Muscle layer of colon (tissue), 2 donors: ENCODE results near the gene SYP.

Experiments used
- H3K27ac ChIP-seq: one replicate; pipeline ENCODE4 v1.7.0; 2013; ENCODE audit warnings: low read depth, mild to moderate bottlenecking, low read length, moderate library complexity
- H3K27me3 ChIP-seq, 2 donors: one replicate each; pipeline ENCODE4 v1.7.0; 2013; ENCODE audit warnings: low read length in 2 of 2, mild to moderate bottlenecking in 2 of 2; ENCODE audit not compliant: insufficient read depth in 2 of 2, control insufficient read depth in 1 of 2
- H3K36me3 ChIP-seq: one replicate; pipeline ENCODE4 v1.7.0; 2013; ENCODE audit warnings: mild to moderate bottlenecking, low read length; ENCODE audit not compliant: insufficient read depth
- H3K4me1 ChIP-seq: one replicate; pipeline ENCODE4 v1.7.0; 2013; ENCODE audit warnings: mild to moderate bottlenecking, low read length; ENCODE audit not compliant: insufficient read depth
- H3K4me3 ChIP-seq, 2 donors: one replicate each; pipeline ENCODE4 v1.7.0; 2013; ENCODE audit warnings: low read length in 2 of 2, low read depth in 1 of 2, mild to moderate bottlenecking in 1 of 2, moderate library complexity in 1 of 2
- H3K9ac ChIP-seq: one replicate; pipeline ENCODE4 v1.7.0; 2013; ENCODE audit warnings: low read length
- H3K9me3 ChIP-seq: one replicate; pipeline ENCODE4 v1.7.0; 2013; ENCODE audit warnings: mild to moderate bottlenecking, low read length
- donor health status: abdominal sarcoma.
- donor health status: Adenocarcinoma of cecum.

SYP gene

DNA sequence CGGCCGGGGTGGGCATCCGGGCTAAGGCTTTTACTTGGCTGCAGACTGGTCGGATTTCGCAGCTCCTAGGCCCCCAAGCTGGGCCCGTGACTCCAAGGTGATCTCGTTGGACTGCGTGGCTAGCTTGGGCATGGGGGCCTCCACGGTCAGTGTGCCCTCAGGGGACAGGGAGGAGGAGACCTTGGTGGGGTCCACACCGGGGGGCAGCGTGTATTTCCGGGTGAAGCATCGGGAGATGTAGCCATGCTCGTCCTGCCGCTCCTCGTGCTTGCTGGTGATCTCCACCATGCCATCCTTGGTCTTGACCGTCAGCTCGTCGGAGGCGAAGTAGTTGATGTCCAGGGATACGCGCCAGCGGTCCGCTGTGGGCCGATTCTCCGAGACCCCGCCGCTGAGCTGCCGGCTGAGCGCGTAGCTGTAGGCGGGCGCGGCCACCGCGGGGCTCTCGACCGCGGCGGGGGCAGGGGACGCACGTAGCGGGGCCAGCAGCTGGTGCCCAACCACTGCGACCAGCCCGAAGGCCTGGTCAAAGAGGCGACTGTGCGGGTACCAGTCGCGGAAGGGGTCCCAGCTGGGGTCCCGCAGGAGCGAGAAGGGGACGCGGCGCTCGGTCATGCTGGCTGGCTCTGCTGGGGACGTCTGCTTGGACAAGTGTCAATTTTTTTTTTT is 34.0 kb upstream of the SYP start:
- Histone ChIP-seq H3K27ac (no peak overlapping the region), H3K27me3 (peaks cover 0 to 12% of the 10 kb centered on the region in 2 donors), H3K4me1 (peaks cover 3% of the 10 kb centered on the region), H3K36me3 (no peaks in the 10 kb centered on the region), H3K4me3 (no peak overlapping the region), H3K9ac (no peak overlapping the region), H3K9me3 (no peaks in the 10 kb centered on the region)

DNA sequence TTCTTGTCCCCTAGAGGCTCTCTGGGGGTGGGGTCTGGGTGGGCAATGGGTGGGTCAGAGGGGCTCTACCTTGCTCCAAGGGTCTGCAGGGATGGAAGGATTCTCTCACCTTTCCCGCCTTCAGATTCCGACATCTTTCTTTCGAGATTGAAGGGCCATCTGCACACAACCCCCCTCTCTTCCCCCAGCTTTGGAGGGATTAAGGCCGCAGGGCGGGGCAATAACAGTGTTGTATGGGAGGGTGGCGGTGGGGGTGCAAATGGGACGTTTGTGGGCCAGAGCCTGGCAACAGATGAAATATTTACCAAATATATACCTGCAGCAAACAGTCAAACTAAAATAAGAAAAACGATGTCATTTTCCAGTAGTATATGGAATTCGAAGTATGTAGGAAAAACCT is 33.2 kb upstream of the SYP start, which contains the start of gene CACNA1F:
TSS of gene CACNA1F (minus strand) at position 165 of the 400 bp plus-strand sequence. CDS start at position 134, 31 bp downstream.
- H3K36me3 ChIP-seq, result no peaks in the 10 kb centered on the region
- no peaks in the 10 kb centered on the region for H3K9me3 ChIP-seq
- peaks cover 0 to 12% of the 10 kb centered on the region in 2 donors for H3K27me3 ChIP-seq
- H3K4me1 ChIP-seq, result peaks cover 3% of the 10 kb centered on the region
- H3K9ac ChIP-seq, result no peak within 1 kb of the TSS
- H3K4me3 ChIP-seq, result no peak within 1 kb of the TSS
- no peak within 1 kb of the TSS for H3K27ac ChIP-seq

DNA sequence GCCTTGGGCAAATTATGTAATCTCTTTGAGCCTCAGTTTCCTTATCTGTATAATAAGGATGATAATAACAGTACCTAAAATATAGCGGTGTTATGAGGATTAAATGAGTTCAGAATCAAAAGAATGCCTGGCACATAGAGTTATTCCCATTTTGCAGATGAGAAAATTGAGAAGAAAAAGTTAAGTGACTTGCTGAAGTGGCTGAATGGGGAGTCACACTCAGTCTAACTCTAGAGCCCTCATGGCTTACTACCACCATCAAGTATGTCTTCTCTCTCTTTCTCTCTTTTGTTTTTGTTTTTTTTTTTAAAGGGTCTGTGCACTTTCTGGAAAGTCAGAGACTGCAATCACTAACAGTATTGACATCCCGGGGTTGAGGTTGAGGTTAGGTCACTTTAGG is 32.5 kb upstream of the SYP start:
- no peak overlapping the region for H3K4me3 ChIP-seq
- peaks cover 0 to 12% of the 10 kb centered on the region in 2 donors for H3K27me3 ChIP-seq
- no peaks in the 10 kb centered on the region for H3K9me3 ChIP-seq
- no peaks in the 10 kb centered on the region for H3K36me3 ChIP-seq
- H3K9ac ChIP-seq, result no peak overlapping the region
- no peak overlapping the region for H3K27ac ChIP-seq
- H3K4me1 ChIP-seq, result peaks cover 3% of the 10 kb centered on the region

DNA sequence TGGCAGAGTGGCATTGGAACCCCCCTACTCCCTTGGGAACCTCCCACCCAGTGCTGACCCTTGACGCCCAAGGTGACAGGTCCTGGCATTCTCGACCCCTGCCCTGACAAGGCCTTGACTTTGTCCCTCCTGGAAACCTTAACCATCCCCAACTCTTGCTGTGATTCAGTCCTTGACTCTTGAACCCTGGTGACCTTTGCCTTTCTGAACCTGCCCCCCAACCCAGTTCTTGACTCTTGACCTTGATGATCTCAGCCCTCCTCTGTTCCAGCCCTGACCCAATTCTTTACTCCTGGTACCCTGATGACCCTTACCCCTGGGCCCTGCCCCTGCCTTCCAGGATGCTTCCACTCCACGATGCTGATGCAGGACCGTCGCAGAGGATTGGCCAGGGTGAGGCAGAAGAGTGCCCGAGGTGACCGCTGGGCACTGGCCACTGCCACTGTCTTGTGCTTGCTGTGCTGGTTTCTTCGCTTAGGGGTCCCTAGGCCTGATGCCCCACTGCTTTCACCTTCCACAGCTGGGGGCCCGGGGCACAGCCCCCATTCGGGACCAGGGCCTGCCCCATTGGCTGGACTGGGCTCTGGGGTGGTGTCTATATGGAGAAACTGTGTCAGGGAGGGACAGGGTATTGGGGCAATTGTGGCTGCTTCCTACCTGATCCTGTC is 31.5 kb upstream of the SYP start:
- Histone ChIP-seq H3K27ac (no peak overlapping the region), H3K9ac (no peak overlapping the region), H3K4me1 (peaks cover 3% of the 10 kb centered on the region), H3K4me3 (no peak overlapping the region), H3K27me3 (peaks cover 0 to 18% of the 10 kb centered on the region in 2 donors), H3K36me3 (no peaks in the 10 kb centered on the region), H3K9me3 (no peaks in the 10 kb centered on the region)

DNA sequence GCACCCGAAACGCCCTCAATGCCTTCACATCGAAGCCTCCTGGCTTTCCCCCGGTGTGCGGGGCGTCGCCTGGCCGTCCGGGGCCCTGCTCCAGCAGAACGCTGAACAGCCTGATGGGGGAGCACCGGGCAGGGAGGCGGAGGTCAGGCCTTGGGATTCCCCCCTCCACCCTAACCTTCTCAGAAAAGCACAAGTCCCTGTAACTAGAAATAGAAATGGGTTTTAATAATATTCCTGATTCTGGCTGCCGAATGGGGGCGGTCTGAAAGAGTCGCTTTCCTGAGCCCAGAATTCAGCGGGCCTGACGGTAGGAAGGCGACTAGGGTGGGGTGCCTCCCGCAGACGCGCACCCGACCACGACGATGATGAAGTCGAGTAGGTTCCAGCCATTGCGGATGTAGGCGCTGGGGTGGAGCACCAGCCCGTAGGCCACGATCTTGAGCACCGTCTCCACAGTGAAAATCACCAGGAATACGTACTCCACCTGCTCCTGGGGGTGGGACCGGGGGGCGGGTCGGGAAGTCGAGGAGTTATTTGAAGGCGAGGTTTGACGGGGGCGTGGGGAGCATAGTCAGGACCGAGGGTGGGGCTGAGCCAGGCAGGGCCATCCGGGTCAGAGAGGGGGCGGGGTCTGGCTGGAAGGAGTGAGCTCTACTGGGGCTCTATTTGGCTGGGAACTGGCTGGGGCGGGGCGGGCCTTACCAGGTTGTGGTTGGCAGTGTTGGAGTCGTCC is 30.7 kb upstream of the SYP start:
- Histone ChIP-seq H3K27ac (no peak overlapping the region), H3K4me1 (no peaks in the 10 kb centered on the region), H3K27me3 (peaks cover 0 to 22% of the 10 kb centered on the region in 2 donors), H3K4me3 (no peak overlapping the region), H3K9me3 (no peaks in the 10 kb centered on the region), H3K36me3 (no peaks in the 10 kb centered on the region), H3K9ac (no peak overlapping the region)

DNA sequence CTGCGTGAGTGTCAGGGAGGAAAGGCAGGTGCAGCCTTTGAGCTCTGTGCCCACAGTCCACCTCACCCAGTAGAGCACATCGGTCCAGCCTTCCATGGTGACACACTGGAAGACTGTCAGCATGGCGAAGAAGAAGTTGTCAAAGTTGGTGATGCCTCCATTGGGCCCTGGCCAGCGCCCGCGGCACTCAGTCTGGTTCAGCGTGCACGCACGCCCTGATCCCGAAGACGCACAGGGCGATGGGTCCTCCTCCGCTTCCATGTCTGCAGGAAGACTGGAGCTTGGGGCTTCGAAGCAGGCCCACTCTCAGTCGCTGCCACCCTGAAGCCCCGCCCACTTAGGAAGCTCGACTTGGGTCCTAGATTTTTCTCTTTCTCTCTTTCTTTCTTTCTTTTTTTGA is 28.2 kb upstream of the SYP start:
- no peaks in the 10 kb centered on the region for H3K36me3 ChIP-seq
- no peaks in the 10 kb centered on the region for H3K4me1 ChIP-seq
- H3K4me3 ChIP-seq, result no peak overlapping the region
- H3K9ac ChIP-seq, result no peak overlapping the region
- peaks cover 0 to 17% of the 10 kb centered on the region in 2 donors for H3K27me3 ChIP-seq
- H3K9me3 ChIP-seq, result no peaks in the 10 kb centered on the region
- no peak overlapping the region for H3K27ac ChIP-seq

DNA sequence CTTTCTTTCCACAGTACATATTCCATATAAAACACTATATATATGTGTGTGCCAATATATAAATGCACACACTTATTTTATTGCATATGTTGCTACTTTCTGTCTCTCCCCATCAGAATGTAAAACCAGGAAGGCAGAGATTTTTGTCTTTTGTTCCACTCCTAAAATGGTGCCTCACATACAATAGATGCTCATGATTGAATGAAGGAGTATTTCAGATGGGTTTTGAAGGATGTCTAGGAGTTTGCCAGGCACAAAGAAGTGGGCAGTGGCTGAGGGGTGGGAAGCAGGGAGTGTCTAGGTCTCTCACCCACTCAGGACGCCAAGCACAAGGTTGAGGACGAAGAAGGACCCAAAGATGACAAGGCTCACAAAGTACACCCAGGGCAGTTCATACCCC is 27.7 kb upstream of the SYP start:
- Histone ChIP-seq H3K4me1 (no peaks in the 10 kb centered on the region), H3K9ac (no peak overlapping the region), H3K27me3 (peaks cover 0 to 17% of the 10 kb centered on the region in 2 donors), H3K4me3 (no peak overlapping the region), H3K9me3 (no peaks in the 10 kb centered on the region), H3K27ac (no peak overlapping the region), H3K36me3 (no peaks in the 10 kb centered on the region)

DNA sequence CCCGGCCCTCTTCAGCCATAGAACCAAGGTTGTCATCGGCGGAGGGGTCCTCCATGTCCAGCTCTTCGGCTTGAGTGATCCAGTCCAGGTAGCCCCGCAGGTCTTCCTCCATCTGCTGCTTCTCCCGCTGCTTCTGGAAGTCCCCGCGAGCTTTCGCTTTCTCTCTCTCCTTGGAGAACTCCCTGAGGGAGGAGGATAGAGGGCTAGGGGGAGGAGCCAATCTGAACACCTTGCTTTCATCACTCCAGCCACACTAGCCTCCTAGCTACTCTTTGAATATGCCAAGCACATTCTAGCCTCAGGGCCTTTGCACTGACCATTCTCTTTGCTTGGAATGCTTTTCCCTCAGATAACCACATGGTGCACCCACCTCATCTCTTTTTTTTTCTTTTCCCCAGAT is 27.0 kb upstream of the SYP start:
- Histone ChIP-seq H3K27ac (no peak overlapping the region), H3K9me3 (no peaks in the 10 kb centered on the region), H3K36me3 (no peaks in the 10 kb centered on the region), H3K9ac (no peak overlapping the region), H3K4me1 (no peaks in the 10 kb centered on the region), H3K4me3 (no peak overlapping the region), H3K27me3 (peaks cover 0 to 17% of the 10 kb centered on the region in 2 donors)

DNA sequence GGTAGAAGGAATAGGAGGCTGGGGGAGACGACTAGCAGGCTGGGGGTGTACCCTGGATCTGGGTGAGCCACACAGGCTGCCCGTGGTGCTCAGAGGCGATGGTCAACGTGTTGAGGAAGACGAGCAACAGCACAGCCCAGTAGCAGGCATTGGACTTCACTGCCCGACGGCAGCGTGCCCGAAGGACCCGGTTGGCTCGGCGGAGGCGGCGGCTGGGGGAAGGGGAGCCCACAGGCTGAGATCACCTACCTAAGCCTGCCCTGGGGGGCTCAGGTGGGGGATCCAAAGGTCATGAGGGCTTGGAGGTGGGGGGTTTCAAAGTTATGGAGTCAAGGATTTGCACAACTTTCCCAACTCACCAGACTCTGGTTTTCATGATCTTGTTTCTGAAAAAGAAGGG is 25.9 kb upstream of the SYP start:
- H3K9me3 ChIP-seq, result no peaks in the 10 kb centered on the region
- H3K4me3 ChIP-seq, result no peak overlapping the region
- no peak overlapping the region for H3K9ac ChIP-seq
- no peak overlapping the region for H3K27ac ChIP-seq
- no peaks in the 10 kb centered on the region for H3K4me1 ChIP-seq
- H3K27me3 ChIP-seq, result peaks cover 0 to 10% of the 10 kb centered on the region in 2 donors
- H3K36me3 ChIP-seq, result no peaks in the 10 kb centered on the region

DNA sequence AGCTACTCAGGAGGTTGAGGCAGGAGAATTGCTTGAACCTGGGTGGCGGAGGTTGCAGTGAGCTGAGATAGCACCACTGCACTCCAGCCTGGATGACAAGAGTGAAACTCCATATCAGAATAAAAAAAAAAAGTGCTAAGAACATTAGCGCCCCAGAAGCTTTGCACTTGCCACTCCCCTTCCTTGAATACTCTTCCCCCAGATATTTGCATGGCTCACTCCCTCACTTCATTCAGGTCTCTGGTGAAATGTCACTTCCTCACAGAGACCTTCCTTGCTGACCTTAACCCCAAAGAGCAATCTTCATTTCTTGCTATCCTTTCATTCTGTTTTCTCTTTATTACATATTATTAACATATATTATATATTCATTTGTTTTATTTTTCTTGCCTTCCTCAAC is 21.9 kb upstream of the SYP start:
- H3K27me3 ChIP-seq, result peaks cover 0 to 9% of the 10 kb centered on the region in 2 donors
- no peak overlapping the region for H3K4me3 ChIP-seq
- no peaks in the 10 kb centered on the region for H3K36me3 ChIP-seq
- H3K27ac ChIP-seq, result no peak overlapping the region
- no peak overlapping the region for H3K9ac ChIP-seq
- no peaks in the 10 kb centered on the region for H3K9me3 ChIP-seq
- no peaks in the 10 kb centered on the region for H3K4me1 ChIP-seq

DNA sequence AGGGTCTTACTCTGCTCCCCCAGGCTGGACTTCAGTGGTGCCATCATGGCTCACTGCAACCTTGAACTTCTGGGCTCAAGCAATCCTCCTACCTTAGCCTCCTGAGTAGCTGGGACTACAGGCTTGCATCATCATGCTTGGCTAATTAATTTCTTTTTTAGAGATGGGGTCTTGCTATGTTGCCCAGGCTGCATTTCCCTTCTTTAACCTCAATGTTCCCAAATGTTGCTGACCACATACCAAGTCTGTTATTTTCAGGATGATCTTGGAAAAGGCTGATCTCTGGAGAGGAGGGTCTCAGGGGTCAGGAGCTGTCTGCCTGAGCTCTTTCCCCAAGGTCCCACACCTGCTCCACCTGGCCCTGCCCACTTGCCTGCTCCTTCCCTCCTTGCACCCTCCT is 20.1 kb upstream of the SYP start:
- Histone ChIP-seq H3K27me3 (no peaks in the 10 kb centered on the region), H3K27ac (no peak overlapping the region), H3K4me3 (no peak overlapping the region), H3K36me3 (no peaks in the 10 kb centered on the region), H3K4me1 (no peaks in the 10 kb centered on the region), H3K9ac (no peak overlapping the region), H3K9me3 (no peaks in the 10 kb centered on the region)
